HUDEP-2 (cell line): ENCODE data around the gene KIZ.

ENCODE experiments used
- DNase-seq, 76 experiments: peaks; one replicate each; lab custom pipeline; 2025; ENCODE audit not compliant: unreplicated experiment in 76 of 76; lab: John Stamatoyannopoulos, UW

The KIZ gene, protein sequence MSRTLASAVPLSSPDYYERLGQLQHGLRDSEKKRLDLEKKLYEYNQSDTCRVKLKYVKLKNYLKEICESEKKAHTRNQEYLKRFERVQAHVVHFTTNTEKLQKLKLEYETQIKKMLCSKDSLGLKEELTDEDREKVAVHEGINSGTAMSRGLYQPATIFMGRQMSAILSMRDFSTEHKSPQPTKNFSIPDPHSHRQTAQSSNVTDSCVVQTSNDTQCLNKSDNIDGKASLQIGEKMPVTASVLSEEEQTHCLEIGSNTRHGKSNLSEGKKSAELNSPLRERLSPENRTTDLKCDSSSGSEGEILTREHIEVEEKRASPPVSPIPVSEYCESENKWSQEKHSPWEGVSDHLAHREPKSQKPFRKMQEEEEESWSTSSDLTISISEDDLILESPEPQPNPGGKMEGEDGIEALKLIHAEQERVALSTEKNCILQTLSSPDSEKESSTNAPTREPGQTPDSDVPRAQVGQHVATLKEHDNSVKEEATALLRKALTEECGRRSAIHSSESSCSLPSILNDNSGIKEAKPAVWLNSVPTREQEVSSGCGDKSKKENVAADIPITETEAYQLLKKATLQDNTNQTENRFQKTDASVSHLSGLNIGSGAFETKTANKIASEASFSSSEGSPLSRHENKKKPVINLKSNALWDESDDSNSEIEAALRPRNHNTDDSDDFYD

DNA sequence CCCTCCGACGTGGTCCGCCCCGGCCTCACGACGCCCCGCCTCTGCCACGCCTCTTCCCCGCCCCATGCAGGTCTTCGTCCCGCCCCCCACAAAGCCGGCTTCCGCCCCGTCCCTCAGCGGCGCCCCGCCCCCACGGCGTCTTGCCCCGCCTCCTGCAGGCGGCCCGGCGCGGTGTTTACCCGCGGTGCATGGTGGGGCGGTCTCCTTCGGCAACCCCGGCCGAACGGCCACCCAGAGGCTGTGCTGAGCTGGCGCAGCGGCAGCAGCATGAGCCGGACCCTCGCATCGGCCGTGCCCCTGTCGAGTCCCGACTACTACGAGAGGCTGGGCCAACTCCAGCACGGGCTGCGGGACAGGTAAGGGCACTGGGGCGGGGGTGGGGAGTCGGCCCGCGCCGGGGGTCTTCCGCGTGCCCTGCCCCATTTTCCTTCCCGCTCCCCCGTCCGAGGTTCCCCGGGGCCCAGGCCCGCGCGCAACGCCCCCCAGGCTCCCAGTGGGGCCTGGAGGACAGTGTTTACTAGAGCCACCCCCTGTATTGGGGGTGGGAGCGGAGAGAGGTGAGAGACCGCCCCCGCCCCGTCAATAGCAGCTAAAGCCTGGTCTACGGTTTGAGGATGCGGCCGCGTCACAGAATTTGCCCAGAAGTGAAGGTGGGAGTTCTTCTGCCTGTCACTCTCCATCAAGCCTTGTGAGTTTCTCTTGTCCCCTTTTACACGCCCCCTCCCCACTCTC is at the start of gene KIZ:
Gene KIZ (plus strand): TSS at position 234 of the 732 bp plus-strand sequence. CDS start 34 bp downstream, at position 268.
- peak in 74 of 76 experiments; percentile 32 to 98 (median 91) for DNase-seq

DNA sequence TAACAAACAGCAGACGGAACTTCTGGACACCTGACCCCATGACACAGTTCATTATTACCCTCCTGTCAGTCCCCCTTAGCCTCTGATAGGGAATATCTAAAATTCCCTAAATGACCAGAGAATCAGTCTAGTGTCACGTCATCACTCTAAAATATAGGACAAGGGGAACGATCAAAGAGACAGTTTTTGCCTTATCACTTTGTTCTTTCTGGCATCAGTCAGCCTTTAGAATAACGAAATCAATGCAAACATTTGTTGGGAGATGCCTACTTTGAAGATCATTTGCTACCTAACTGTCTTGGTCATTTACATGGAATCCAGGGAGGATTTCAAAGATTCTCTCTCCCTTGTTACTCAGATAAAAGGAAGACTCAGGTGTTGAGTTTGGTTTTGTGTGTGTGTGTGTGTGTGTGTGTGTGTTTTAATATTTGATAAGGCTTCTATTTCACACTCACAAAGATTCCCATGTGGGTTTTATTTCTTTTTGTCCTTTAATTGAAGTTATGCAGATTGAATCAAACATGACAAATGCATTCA is 48.0 kb upstream of the KIZ start:
- DNase-seq: no peak

DNA sequence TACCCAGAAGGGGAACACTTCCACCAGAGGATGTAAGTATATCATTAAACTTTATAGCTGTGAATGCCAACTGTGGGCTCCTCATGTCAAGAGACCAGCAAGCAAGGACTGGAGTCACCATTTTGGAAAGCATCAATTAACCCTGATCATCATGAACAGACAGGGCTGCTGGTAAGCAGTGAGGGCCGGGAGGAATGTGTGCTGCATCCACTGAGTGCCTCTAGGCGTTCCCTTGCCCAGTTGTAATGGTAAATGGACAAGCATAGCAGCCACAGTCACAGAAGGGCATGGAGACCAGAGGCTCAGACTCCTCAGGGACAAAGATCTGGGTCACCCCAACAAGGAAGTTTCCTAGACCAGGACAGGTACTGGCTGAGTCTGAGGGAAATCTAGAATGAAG is 43.3 kb upstream of the KIZ start:
- DNase-seq: no peak

DNA sequence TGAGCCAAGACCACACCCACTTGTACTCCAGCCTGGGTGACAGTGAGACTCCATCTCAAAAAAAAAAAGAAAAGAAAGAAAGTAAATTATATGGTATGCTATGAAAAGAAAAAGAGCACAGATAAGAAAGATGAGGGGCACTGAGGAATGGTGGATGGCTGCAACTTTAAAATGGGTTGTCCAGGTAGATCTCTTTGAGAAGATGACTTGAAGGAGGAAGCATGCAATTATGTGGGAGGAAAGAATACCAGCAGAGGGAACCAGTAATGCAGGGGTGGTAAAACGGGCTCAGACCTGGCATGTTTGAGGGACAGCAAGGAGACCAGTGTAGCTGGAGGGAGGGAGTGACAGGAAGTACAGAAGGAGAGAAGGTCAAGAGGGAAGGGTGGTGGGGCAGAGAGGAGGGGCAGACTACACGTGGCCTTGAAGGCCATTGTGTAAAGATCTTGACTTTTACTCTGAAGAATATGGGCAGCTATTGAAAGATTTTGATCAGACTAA is 42.0 kb upstream of the KIZ start:
- DNase-seq: no peak

DNA sequence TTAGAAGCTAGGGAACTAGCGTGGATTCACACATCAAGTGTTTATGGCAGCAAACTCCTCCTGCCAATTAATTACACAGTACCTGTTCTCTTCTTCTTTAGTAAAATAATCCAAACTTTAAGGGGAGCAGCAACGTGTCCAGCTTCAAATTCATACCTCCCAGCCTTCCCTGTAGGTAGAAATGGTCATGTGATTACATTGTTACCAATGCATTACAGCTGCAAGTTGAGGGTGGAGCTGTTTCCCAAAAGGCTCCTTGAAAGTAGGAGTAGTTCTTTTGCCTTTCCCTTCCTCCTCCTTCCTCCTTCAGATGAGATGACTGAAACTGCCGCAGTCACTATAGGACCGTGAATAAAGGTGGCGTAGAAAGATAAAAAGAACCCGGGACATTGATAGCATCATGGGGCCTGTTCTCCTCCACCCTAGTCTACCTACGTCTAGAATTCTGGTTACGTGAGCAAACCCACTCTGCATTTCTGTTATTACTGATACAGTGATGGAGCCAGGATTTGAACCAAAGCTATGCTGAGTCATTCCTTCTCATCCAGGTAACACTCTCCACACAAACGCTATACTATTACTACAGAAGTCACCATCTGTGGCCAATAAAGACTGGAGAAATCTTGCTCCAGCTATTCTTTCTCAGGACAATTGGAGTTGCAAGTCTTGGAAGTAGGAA is 37.9 kb upstream of the KIZ start:
- DNase-seq: peak in 2 of 76 experiments; percentile 8 to 11

DNA sequence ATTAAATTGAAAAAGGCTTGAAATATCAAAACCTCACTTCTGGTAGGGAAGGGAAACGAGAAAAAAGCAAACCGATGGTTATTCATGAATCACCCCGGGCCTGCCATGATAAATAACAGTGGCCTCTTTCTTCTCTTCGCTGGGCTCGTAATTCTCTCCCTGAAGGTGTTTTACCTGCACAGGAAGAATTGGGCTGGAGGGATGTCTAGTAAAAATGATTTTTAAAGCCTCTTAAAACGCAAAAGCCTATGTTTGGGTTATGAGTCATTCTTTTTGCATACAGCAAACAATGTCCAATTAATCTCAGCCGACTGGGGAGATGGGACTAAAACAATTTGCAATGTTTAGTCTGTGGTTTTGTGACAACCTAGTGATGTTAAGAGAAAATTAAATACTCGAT is 36.5 kb upstream of the KIZ start:
- no peak for DNase-seq

DNA sequence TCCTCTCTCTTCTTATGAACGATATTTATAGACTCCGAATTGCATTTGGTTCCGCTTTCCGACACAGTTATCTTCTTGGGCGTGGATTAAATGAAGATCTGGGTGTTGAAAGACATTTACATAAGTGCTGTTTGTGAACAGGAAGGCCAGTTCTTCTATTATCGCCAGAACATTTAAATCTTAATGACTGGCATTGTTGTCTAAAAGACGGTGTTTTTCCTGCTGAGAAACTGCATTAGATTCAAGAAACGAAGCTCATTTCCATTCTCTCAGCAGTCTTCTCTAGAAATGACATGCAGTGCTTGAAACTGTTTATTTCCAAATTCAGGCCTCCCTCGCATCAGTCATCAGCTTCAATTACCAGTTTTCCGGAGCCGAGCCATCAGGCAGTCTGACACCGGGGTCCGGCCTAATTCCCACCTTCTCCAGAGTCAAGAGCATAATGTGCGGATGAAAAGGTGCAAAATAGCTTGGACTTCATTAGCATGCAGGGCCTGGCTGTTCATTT is 35.7 kb upstream of the KIZ start:
- DNase-seq: no peak

DNA sequence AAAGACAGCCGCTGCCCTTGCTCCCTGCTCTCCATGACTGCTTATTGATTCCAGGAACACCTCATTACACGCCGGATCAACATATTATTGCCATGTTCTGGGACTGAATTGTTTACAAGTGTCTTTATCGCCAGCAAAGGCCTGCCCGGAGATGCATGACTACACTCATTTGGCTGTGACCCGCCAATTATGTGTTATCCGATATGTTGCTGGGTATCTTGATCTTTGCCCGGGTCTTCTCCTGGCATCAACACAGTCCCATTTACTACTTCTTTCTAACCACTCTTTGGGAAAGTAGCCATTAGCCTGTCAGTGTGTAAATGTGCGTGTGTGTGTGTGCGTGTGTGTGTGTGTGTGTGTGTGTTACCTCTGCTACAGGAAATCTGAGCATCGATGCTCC is 35.2 kb upstream of the KIZ start:
- DNase-seq: no peak

DNA sequence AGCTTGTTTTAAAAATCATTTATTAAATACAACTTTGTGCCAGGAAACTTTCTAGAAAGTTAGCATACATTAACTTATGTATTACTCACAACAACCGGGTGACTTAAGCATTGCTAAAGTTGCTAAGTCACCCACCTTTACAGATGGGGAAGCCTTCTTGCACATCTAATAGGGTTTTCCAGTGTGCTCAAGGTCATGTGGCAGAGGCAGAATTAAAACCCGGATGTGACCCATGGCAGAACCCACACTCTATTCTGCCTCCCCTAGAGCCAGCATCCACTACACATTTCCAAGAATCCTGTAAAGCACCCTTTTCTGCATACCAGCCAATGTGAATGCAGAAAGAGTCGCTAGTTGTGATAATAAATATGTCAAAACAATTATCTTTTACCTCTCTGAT is 33.1 kb upstream of the KIZ start:
- DNase-seq: no peak

DNA sequence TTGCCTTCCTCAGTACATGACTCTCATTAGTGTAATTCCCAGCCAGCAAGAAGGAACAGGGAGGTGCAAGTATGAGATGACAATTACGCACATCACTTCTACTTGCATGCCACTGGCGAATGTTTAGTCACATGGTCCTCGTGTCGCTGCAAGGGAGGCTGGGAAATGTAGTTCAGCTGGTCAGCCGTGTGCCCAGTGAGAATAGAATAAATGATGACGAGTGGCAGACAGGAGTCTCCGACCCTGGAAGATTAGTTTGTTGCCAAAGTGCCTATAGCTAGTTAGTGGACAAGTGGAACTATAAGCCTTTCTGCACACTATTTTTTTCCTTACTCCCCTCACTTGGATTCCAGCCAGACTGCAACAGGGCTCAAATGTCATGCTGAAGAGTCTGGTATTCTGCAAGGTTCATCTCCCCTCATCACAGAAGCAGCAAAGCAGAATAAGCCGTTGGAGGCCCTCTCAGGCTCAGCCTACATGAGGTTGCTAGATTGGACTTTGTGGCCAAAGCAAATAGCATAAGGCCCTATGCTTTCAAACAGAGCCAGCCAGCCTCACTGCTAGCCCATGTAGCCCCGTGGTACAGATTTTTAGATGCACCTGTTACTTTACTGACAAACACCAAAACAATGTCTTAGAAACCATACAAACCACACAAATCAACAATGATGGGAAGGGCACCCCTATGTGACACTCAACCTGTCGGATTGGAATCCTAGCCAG is 29.4 kb upstream of the KIZ start:
- peak in 14 of 76 experiments; percentile 4 to 31 (median 16) for DNase-seq

DNA sequence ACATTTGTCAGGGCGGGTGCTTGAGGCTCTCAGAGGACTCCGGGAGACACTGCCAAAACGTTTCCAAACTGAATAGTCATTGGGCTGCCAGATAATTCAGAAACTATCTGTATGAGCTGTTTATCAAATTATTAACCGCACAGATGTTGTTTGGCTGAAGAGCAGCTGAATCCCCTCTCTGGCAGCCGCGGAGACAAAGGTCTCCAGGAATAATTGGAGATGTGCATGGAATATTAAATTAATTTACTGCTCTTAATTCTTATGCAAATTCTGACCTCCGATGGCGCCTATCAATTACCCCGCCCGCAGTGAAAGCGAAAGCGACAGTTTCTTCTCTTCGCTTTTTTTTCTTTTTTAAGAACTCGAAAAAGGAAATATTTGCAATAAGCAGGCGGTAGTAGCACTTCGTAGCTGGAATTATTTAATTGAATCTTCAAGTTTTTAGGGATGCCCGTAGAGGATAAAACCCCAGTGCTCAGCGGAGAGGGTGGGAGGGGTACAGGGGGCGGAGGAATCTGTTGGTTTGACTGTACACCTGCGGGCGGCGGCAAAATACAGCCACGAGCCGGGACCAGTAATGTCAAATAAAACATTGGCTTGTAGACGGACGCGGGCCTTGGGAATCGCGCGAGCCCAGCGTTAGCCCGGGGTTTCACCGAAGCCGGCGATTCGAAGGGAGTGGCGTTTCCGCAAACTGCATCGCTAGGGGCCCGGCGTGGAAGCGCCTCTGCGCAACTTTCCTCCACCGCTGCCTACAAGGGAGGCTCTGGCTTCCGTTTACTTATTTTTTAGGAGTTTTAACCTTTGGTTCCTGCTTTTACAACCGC is 25.9 kb upstream of the KIZ start:
- peak in 13 of 76 experiments; percentile 3 to 35 (median 15) for DNase-seq

DNA sequence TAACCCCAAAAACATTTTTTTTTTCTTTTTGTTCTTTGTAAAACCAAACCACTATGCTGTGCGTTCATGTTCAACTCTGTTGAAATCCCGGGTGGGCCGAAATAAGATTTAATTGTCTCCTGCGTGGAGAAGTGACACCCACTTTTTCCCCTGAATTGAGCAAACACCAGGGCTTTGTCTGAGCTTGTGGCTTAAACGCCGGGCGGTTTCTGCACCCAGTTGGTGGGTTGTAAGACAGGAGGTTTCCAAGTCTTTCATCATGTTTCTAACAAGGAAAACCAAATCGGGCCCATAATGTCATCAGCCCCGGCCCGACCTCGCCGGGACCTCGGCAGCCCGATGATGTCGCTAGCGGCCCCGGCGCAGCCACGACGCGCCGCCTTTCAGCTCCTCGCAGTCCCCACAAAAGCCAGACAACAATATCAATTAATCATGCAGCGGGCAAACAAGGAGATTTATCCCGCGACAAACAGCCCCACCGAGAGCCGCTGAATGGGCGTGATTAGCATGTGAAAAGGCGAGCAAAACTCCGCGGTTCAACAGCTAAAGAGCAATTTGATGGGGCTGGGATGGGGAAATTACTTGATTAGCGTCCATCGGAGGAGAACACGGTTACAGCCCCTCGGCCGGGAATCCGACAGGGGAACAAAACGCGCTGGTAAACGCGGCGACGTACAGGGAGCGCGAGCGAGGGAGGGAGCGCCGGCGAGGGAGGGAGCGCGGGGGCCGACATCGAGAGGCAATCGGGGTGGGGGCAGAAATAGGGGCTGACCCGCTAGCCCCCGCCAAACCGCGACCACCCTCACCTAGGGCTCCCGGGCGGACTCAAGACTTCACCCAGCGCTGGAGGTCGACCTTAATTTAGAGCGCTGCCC is 25.1 kb upstream of the KIZ start:
- DNase-seq: no peak

DNA sequence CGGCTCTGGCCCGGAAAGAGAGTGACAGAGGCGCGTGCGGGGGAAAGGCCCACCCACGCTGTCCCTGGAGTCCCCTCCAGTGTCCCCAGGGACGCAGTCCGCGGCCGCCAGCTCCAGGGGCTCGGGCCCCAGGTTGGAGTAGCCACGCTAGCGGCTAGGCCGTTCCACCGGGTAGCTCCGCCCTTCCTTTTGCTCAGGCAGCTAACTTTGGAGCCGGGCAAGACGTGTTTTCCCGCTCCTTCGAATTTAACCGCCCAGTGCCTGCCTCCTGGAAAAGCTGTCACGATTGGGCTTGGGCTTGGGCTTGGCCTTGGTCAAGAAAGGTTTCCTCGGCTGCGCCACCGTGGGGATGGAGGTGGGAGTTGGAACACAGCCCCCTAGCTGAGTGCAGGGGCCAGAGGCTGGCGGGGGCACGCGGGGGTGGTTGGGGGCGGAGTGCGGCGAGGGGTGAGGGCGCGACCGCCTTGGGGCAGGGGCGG is 24.4 kb upstream of the KIZ start:
- DNase-seq: peak in 2 of 76 experiments; percentile 2 to 16

DNA sequence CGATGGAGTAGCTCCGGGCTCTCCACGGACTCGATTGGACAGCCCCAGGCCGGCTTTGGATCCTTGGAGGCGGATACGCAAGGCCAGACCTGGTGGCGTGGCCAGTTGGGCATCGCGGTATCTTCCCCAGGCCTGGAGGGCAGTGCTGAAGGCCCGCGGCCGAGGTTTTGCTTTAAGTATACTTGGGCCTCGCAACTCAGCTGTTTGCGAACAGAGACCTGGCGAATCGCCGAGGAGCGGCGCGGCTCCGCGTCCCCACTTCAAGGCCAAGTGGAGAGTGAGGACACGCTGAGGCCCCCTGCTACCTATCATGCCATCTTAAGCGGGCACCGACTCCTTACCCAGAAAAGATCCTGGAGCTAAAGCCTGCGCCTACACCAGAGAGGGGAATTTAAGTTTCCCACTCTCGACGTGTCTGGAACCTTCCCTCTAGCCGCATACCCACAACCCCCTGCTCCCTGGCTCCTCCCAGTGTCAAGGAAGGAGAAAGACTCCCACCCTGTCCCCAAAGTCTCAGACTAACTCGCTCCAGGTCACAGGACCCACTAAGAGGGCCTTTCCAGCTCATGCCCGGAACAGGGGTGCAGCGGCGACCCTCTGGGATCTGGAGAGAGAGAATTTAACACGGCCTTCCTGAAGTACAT is 23.8 kb upstream of the KIZ start:
- peak in 5 of 76 experiments; percentile 5 to 24 (median 7) for DNase-seq

DNA sequence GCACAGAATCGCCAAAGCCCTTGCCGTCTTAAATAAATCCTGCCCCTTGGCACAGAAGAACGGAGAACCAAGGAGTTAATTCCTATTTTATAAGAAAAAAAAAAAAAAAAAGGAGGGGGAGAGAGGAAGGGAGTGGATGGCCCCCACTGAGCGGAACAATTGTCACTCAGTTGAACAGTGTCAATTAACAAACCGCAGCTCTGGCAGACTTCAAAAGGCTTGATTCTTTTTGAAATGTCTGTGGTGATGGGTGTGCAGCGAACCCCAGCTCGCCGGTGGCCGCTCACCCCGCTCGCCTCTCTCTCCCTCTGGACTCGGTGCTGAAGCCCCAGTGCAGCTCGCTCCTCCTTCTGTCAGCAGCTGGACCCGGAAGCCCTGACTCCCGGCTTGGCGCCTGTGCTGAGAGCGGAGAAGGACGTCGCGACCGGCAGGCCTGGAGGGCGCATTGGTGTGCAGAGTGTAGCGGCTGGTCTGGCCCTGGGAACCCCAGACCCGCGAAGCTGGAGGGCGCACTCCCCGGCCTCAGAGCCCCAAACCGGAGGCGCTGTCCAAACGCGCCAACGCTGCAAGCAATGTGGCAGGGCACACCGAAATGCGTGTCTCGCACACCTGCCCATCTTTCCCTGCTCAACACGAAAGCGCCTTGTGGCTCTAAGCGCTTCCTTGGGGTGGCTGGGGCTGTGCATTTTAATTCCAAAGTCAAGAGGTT is 23.1 kb upstream of the KIZ start:
- DNase-seq: peak in 13 of 76 experiments; percentile 6 to 31 (median 15)
